ENCODE measurements around the gene ITGA11. TPM values are rescaled to one million over a fixed set of nuclear protein-coding genes. Genes with fewer than 3 reads are reported as not detected.

ITGA11 gene
- total and polyA plus RNA-seq, 2 of the 13 experiments (the other 11 are each of a cell fraction or from before 2014, with no cell fraction given) = not detected

GRCh38 chr15:68256675-68257450 is 175.1 kb downstream of the ITGA11 start (continued):
- TF ChIP-seq, protein P1, sequence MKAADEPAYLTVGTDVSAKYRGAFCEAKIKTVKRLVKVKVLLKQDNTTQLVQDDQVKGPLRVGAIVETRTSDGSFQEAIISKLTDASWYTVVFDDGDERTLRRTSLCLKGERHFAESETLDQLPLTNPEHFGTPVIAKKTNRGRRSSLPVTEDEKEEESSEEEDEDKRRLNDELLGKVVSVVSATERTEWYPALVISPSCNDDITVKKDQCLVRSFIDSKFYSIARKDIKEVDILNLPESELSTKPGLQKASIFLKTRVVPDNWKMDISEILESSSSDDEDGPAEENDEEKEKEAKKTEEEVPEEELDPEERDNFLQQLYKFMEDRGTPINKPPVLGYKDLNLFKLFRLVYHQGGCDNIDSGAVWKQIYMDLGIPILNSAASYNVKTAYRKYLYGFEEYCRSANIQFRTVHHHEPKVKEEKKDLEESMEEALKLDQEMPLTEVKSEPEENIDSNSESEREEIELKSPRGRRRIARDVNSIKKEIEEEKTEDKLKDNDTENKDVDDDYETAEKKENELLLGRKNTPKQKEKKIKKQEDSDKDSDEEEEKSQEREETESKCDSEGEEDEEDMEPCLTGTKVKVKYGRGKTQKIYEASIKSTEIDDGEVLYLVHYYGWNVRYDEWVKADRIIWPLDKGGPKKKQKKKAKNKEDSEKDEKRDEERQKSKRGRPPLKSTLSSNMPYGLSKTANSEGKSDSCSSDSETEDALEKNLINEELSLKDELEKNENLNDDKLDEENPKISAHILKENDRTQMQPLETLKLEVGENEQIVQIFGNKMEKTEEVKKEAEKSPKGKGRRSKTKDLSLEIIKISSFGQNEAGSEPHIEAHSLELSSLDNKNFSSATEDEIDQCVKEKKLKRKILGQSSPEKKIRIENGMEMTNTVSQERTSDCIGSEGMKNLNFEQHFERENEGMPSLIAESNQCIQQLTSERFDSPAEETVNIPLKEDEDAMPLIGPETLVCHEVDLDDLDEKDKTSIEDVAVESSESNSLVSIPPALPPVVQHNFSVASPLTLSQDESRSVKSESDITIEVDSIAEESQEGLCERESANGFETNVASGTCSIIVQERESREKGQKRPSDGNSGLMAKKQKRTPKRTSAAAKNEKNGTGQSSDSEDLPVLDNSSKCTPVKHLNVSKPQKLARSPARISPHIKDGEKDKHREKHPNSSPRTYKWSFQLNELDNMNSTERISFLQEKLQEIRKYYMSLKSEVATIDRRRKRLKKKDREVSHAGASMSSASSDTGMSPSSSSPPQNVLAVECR (CRISPR knock-in tag; IDR thresholded peaks at IDR 0.05; ENCODE audit: borderline replicate concordance) = peak; percentile 37; the same call in 1 of the 2 replicates
- TF ChIP-seq KLF12 (CRISPR knock-in tag; IDR thresholded peaks at IDR 0.05; ENCODE audit: borderline replicate concordance) (0 out of 2 replicates have a peak, but pooled peaks have one; percentile 40), ELF3 (CRISPR knock-in tag; IDR thresholded peaks at IDR 0.05) (peak; percentile 75), GABPB1 (CRISPR knock-in tag; IDR thresholded peaks at IDR 0.05) (peak; percentile 74; the same call in 1 of the 2 replicates), GTF2F1 (IDR thresholded peaks at IDR 0.05; ENCODE audit: low read length) (no peak), KAT8 (CRISPR knock-in tag; IDR thresholded peaks at IDR 0.05) (peak; percentile 48; the same call in 1 of the 2 replicates), ZNF687 (CRISPR knock-in tag; IDR thresholded peaks at IDR 0.05) (peak; percentile 92), ATF7 (IDR thresholded peaks at IDR 0.05) (no peak), ATF7 (CRISPR knock-in tag; IDR thresholded peaks at IDR 0.05) (0 out of 2 replicates have a peak, but pooled peaks have one; percentile 21)
- TF ChIP-seq, protein P2, sequence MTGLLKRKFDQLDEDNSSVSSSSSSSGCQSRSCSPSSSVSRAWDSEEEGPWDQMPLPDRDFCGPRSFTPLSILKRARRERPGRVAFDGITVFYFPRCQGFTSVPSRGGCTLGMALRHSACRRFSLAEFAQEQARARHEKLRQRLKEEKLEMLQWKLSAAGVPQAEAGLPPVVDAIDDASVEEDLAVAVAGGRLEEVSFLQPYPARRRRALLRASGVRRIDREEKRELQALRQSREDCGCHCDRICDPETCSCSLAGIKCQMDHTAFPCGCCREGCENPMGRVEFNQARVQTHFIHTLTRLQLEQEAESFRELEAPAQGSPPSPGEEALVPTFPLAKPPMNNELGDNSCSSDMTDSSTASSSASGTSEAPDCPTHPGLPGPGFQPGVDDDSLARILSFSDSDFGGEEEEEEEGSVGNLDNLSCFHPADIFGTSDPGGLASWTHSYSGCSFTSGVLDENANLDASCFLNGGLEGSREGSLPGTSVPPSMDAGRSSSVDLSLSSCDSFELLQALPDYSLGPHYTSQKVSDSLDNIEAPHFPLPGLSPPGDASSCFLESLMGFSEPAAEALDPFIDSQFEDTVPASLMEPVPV (CRISPR knock-in tag; IDR thresholded peaks at IDR 0.05) = 0 out of 2 replicates have a peak, but pooled peaks have one; percentile 61
- TF ChIP-seq, protein P3, sequence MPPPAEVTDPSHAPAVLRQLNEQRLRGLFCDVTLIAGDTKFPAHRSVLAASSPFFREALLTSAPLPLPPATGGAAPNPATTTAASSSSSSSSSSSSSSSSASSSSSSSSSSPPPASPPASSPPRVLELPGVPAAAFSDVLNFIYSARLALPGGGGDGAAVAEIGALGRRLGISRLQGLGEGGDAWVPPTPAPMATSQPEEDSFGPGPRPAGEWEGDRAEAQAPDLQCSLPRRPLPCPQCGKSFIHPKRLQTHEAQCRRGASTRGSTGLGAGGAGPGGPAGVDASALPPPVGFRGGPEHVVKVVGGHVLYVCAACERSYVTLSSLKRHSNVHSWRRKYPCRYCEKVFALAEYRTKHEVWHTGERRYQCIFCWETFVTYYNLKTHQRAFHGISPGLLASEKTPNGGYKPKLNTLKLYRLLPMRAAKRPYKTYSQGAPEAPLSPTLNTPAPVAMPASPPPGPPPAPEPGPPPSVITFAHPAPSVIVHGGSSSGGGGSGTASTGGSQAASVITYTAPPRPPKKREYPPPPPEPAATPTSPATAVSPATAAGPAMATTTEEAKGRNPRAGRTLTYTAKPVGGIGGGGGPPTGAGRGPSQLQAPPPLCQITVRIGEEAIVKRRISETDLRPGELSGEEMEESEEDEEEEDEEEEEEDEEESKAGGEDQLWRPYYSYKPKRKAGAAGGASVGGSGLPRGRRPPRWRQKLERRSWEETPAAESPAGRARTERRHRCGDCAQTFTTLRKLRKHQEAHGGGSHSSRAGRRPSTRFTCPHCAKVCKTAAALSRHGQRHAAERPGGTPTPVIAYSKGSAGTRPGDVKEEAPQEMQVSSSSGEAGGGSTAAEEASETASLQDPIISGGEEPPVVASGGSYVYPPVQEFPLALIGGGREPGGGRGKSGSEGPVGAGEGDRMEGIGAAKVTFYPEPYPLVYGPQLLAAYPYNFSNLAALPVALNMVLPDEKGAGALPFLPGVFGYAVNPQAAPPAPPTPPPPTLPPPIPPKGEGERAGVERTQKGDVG (CRISPR knock-in tag; IDR thresholded peaks at IDR 0.05; ENCODE audit: borderline replicate concordance) = peak; percentile 41; the same call in 1 of the 2 replicates
- TF ChIP-seq, protein P4, sequence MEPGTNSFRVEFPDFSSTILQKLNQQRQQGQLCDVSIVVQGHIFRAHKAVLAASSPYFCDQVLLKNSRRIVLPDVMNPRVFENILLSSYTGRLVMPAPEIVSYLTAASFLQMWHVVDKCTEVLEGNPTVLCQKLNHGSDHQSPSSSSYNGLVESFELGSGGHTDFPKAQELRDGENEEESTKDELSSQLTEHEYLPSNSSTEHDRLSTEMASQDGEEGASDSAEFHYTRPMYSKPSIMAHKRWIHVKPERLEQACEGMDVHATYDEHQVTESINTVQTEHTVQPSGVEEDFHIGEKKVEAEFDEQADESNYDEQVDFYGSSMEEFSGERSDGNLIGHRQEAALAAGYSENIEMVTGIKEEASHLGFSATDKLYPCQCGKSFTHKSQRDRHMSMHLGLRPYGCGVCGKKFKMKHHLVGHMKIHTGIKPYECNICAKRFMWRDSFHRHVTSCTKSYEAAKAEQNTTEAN (CRISPR knock-in tag; conservative IDR thresholded peaks at IDR 0.05) = 0 out of 2 replicates have a peak, but pooled peaks have one; percentile 59
